Activated T-helper 1 cell treated with anti-CD3 and anti-CD28 coated beads, Interleukin-12 subunit alpha, Interleukin-12 subunit beta, Interleukin-2, Interleukin-4 antibody, amounts not matched to agents 30 ng/mL and 10 ng/mL and 1 ng/mL, durations not matched to agents 14 hours and 24 hours and 36 hours (primary cell): ENCODE measurements around the gene LIME1. TPM values are rescaled to one million over a fixed set of nuclear protein-coding genes. Genes with fewer than 3 reads are reported as not detected.

Experiments used
- DNase-seq: peaks from one replicate; pipeline ENCODE4 v3.0.0; 2021; ENCODE audit warnings: low spot score
- H3K27ac Mint-ChIP-seq: one replicate; pipeline ENCODE4 v1.8.0; 2021; ENCODE audit warnings: mild to moderate bottlenecking, mixed read lengths
- H3K27me3 Mint-ChIP-seq: one replicate; pipeline ENCODE4 v1.8.0; 2022; ENCODE audit warnings: mild to moderate bottlenecking, moderate library complexity, mixed read lengths; ENCODE audit not compliant: insufficient read depth
- H3K36me3 Mint-ChIP-seq: one replicate; pipeline ENCODE4 v1.8.0; 2021; ENCODE audit warnings: low read depth, mixed read lengths
- H3K4me1 Mint-ChIP-seq: one replicate; pipeline ENCODE4 v1.8.0; 2021; ENCODE audit warnings: low read depth, mixed read lengths
- H3K4me3 Mint-ChIP-seq: one replicate; pipeline ENCODE4 v1.8.0; 2021; ENCODE audit warnings: mild to moderate bottlenecking, moderate library complexity, mixed read lengths
- H3K9me3 Mint-ChIP-seq: one replicate; pipeline ENCODE4 v1.8.0; 2021; ENCODE audit warnings: mixed read lengths
- intact Hi-C: fragments of 100-400 bp; cut with micrococcal nuclease; formaldehyde crosslinking; loops from one replicate; pipeline ENCODE4 v1.15.1; 2024
- total RNA-seq: library from RNA; stranded (reverse); gene quantifications from 2 replicates; pipeline ENCODE4 v1.2.3, GENCODE V29; 2022

The LIME1 gene
- total RNA-seq, 1 donor from 2014 or later, result 12.1 TPM

GRCh38 chr20:63748070-63748933 is 11.8 kb downstream of the LIME1 start:
- Mint-ChIP-seq H3K36me3 (peaks cover 4% of the 10 kb centered on the region), H3K9me3 (no peaks in the 10 kb centered on the region), H3K27me3 (no peaks in the 10 kb centered on the region), H3K4me3 (no peak overlapping the region), H3K4me1 (peaks cover 10% of the 10 kb centered on the region), H3K27ac (no peak overlapping the region)
- DNase-seq, result no peak
- intact Hi-C loops, result no loop called here

- no peaks in the 10 kb centered on the region for H3K9me3 Mint-ChIP-seq
- no peak overlapping the region for H3K4me3 Mint-ChIP-seq
- intact Hi-C loops, result no loop called here
- no peak for DNase-seq
- H3K36me3 Mint-ChIP-seq, result peaks cover under 1% of the 10 kb centered on the region
- H3K4me1 Mint-ChIP-seq, result peaks cover 10% of the 10 kb centered on the region
- no peaks in the 10 kb centered on the region for H3K27me3 Mint-ChIP-seq
- H3K27ac Mint-ChIP-seq, result no peak overlapping the region
Observed at GRCh38 chr20:63748934-63749270, 12.4 kb downstream of the LIME1 start.

GRCh38 chr20:63749597-63750508 is 13.4 kb downstream of the LIME1 start:
- H3K27ac Mint-ChIP-seq, result peak overlapping the region; percentile 29
- no peak for DNase-seq
- H3K36me3 Mint-ChIP-seq, result no peaks in the 10 kb centered on the region
- peaks cover 10% of the 10 kb centered on the region for H3K4me1 Mint-ChIP-seq
- no peaks in the 10 kb centered on the region for H3K27me3 Mint-ChIP-seq
- H3K9me3 Mint-ChIP-seq, result no peaks in the 10 kb centered on the region
- H3K4me3 Mint-ChIP-seq, result no peak overlapping the region
- intact Hi-C loops, result no loop called here

GRCh38 chr20:63750807-63751470 is 14.5 kb downstream of the LIME1 start:
- Mint-ChIP-seq H3K27ac (peak overlapping the region; percentile 81), H3K9me3 (no peaks in the 10 kb centered on the region), H3K4me3 (peak overlapping the region; percentile 49), H3K4me1 (peaks cover 10% of the 10 kb centered on the region), H3K36me3 (no peaks in the 10 kb centered on the region), H3K27me3 (peaks cover 4% of the 10 kb centered on the region)
- intact Hi-C loops, result loop anchor here (1.0 kb wide), 2 partner anchors 11 to 44 kb away; partner anchors contain the start of gene ARFRP1
- no peak for DNase-seq

- Mint-ChIP-seq H3K36me3 (no peaks in the 10 kb centered on the region), H3K4me3 (peak overlapping the region; percentile 49), H3K4me1 (peaks cover 17% of the 10 kb centered on the region), H3K9me3 (no peaks in the 10 kb centered on the region), H3K27ac (peak overlapping the region; percentile 81), H3K27me3 (peaks cover 4% of the 10 kb centered on the region)
- intact Hi-C loops, result loop anchor here (1.0 kb wide), 2 partner anchors 11 to 44 kb away; partner anchors contain the start of gene ARFRP1
- no peak for DNase-seq
Observed at GRCh38 chr20:63751471-63752271, 15.2 kb downstream of the LIME1 start.

GRCh38 chr20:63752411-63753101 is 16.1 kb downstream of the LIME1 start:
- Mint-ChIP-seq H3K27me3 (peaks cover 4% of the 10 kb centered on the region), H3K4me1 (peaks cover 20% of the 10 kb centered on the region), H3K4me3 (no peak overlapping the region), H3K9me3 (no peaks in the 10 kb centered on the region), H3K27ac (no peak overlapping the region), H3K36me3 (no peaks in the 10 kb centered on the region)
- no peak for DNase-seq
- intact Hi-C loops, result no loop called here

GRCh38 chr20:63753381-63753780 is 16.9 kb downstream of the LIME1 start:
- Mint-ChIP-seq H3K4me1 (peaks cover 20% of the 10 kb centered on the region), H3K36me3 (no peaks in the 10 kb centered on the region), H3K27me3 (peaks cover 7% of the 10 kb centered on the region), H3K9me3 (no peaks in the 10 kb centered on the region), H3K4me3 (no peak overlapping the region), H3K27ac (no peak overlapping the region)
- intact Hi-C loops, result no loop called here
- no peak for DNase-seq

- H3K27ac Mint-ChIP-seq, result no peak overlapping the region
- peaks cover 20% of the 10 kb centered on the region for H3K4me1 Mint-ChIP-seq
- no peaks in the 10 kb centered on the region for H3K36me3 Mint-ChIP-seq
- no peaks in the 10 kb centered on the region for H3K9me3 Mint-ChIP-seq
- peaks cover 8% of the 10 kb centered on the region for H3K27me3 Mint-ChIP-seq
- no peak overlapping the region for H3K4me3 Mint-ChIP-seq
- intact Hi-C loops, result no loop called here
- no peak for DNase-seq
Observed at GRCh38 chr20:63754008-63754407, 17.5 kb downstream of the LIME1 start.

GRCh38 chr20:63755933-63756647 is 19.6 kb downstream of the LIME1 start:
- Mint-ChIP-seq H3K27me3 (peaks cover 9% of the 10 kb centered on the region), H3K4me1 (peaks cover 12% of the 10 kb centered on the region), H3K36me3 (no peaks in the 10 kb centered on the region), H3K27ac (no peak overlapping the region), H3K4me3 (no peak overlapping the region), H3K9me3 (no peaks in the 10 kb centered on the region)
- DNase-seq, result no peak
- intact Hi-C loops, result no loop called here

GRCh38 chr20:63756648-63756991 is 20.2 kb downstream of the LIME1 start:
- H3K27me3 Mint-ChIP-seq, result peaks cover 9% of the 10 kb centered on the region
- H3K9me3 Mint-ChIP-seq, result no peaks in the 10 kb centered on the region
- no peaks in the 10 kb centered on the region for H3K36me3 Mint-ChIP-seq
- no peak overlapping the region for H3K4me3 Mint-ChIP-seq
- DNase-seq, result no peak
- peaks cover 10% of the 10 kb centered on the region for H3K4me1 Mint-ChIP-seq
- intact Hi-C loops, result no loop called here
- H3K27ac Mint-ChIP-seq, result no peak overlapping the region

- peaks cover 19% of the 10 kb centered on the region for H3K27me3 Mint-ChIP-seq
- H3K9me3 Mint-ChIP-seq, result no peaks in the 10 kb centered on the region
- intact Hi-C loops, result no loop called here
- H3K4me3 Mint-ChIP-seq, result no peak overlapping the region
- no peak for DNase-seq
- H3K4me1 Mint-ChIP-seq, result peaks cover 10% of the 10 kb centered on the region
- H3K27ac Mint-ChIP-seq, result no peak overlapping the region
- H3K36me3 Mint-ChIP-seq, result no peaks in the 10 kb centered on the region
Observed at GRCh38 chr20:63758152-63758551, 21.7 kb downstream of the LIME1 start.
